HG02870 (cell line): ENCODE results near the gene TMEM125.

ENCODE experiments used
- ATAC-seq: cut with Tn5 transposase; IDR thresholded peaks from one replicate; pipeline ENCODE4 v1.9.1; 2021; ENCODE audit warnings: mild to moderate bottlenecking, moderate library complexity; ENCODE audit not compliant: unreplicated experiment

TMEM125 gene

DNA sequence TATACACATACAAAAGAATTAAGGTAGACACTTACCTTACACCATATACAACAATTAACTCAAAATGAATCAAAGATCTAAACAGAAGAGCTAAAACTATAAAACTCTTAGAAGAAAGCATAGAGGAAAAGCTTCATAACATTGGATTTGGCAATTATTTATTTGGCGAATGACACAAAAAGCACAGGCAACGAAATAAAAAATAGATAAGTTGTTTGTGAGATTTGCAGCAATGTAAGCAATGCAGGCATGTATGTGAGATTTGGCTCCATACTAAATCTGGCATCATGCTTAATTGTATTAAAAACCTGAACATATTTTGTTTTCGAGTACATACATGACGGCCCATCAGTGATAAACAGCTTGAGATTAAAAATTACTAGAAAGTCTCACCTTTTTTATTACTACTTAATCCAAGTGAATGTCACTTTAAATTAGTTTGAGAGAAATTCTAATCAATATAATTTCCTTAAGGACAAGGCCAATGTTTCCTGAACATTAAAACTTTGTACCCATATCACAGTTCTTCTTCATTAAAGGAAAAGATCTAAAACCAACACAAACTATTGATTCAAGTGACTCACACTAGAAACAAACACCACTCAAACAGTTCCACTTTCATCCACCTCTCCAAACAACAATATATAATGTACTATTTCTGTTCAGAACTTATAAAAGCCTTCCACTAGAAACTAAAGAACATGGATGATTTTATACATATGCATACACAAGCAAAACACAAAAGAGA is 23.1 kb upstream of the TMEM125 start:
- no peak for ATAC-seq

DNA sequence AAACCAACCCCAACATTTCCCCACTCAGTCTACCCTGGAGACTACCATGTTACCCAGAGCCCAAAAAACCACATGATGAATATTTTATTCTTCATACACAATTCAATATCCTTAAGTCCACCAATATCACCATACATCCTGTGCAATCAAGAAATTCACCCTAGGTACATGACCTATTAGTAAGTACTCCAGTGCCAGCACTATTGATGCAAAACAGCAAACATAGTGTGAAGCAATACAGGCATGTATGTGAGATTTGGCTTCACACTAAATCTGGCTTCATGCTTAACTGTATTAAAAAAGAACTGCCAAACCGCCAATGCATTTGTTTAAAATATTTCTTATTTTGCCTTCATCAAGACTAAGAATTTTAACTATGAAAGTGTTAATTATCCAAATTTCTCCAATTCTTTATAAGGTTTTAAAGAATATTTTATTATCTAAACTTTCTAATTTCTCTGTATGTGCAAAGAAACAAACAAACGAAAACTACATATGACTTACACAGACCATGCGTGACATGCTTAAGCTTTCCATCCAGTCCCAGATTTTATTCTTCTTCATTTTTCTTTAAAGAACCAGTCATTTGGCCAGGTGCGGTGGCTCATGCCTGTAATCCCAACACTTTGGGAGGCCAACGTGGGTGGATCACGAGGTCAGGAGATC is 22.4 kb upstream of the TMEM125 start:
- no peak for ATAC-seq

DNA sequence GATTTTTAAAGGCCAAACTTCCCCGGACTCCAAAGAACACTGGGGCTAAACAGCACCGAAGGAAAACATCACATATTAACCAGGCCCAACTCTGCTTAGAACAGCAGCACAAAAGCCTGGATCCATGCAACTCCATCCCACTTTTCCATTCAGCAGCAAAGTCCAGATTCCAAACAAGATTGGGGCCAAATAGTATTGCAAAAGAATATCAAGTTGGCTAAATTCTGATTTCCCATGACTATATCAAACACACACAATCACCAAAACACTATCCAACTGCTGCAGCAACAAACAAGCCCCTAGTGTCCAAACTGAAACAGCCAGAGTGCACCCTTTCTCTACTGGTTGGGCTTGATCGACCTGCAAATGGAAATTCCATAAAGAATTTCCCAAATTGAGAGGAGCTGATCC is 19.4 kb upstream of the TMEM125 start:
- no peak for ATAC-seq

DNA sequence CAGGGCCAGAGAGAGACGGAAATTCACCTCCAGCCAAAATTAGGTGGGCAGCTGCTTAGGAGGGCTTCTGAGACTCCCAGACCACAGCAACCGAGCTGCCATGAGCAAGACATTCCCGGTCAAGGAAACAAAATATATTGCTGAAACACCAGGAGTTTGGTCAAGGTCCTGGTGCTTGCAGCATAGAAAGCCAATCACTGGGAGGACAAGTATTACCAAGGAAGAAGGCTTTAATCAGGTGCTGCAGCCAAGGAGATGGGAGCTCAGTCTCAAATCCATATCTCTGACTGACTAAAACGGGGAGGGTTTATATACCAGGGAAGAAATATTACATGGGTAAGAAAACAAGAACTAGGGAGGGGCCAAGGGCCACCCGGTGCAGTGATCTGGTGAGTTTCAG is 18.8 kb upstream of the TMEM125 start:
- ATAC-seq: no peak

DNA sequence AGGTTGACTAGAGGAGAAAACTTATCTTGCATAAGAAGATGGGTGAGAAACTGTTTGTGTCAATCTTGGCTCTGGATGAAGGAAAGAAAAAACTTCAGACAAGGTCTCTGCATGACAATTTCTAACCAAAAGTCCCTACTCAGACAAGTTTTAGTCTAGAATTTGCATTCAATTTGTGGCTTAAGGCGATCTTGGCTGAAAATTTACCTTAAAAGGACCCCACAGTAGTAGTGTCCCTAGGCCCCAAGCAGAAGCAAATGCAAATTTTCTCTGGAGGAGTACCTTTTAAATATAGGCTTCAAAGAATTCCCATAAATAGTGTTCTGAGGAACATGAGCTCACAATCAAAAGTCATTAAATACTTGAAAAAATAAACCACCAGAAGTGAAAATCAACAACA is 17.6 kb upstream of the TMEM125 start:
- ATAC-seq: no peak

DNA sequence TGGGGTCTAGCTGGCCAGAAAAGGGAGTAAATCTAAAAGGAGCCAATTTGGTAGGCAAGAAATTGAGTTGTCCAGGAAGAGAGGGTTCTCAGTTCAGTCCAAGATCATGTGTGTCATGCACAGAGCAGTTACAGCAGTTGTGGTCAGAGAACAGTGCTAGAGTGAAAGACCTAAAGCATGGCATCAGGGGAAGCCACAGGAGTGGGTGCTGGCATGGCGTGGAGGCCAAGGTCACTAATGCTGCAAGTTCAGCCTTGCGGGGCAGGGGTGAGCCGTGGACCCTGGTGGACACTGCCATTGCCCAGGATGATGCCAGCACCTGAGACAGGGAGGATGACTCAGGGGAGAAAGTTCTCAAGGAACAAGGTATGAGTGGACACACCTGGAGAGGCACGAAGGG is 16.6 kb upstream of the TMEM125 start:
- no peak for ATAC-seq

DNA sequence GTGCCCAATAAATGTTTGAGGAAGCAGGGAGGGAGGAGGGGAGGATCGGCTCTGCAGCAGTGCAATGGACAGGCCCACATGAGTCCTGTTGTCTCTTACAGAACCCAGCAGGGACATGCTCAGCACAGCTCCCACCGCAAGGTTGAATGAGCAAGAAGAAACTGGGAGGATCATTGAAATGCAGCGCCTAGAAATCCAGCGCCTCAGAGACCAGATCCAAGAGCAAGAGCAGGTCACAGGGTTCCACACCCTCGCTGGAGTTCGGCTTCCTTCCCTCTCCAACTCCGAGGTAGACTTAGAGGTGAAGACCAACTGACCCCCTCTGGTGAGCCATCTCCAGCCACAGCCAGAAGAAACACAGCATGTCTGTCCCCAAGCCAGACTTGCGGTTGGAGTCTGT is 15.9 kb upstream of the TMEM125 start:
- ATAC-seq: no peak

DNA sequence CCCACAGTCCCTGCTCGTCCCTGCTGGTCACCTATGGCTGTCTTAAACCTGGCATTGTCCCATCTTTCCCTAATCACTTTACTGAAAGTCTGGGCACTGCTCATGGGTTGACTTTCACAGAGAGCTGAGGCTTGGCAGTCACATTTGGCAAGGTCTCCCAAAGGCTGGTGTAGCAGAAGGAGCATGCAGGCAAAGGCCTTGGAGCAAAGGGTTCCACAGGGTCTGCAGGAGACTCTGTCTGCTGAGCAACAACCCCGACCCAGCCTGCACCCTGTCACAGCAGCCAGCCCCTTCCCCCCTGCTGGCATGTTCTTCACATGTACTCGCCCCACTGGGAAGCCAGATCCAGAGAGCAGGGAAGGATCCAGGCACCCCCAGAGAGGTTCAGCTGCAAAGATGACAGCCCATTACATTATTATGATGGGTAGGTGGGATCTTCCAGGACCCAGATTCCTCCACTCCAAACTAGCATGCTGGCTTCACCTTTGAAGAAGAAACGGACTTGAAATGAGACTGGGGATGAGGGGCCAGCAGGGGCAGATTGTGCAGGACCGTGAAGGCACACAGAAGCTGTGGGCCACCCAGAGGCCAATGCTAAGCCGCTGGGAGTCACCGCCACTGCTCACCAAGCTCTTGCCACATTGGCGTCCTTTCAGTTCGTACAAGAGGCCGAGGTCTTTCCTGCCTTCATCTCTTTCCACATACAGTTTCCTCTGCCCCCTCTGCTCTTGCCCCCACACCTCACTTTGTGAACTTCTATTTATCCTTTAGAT is 14.2 kb upstream of the TMEM125 start:
- no peak for ATAC-seq

DNA sequence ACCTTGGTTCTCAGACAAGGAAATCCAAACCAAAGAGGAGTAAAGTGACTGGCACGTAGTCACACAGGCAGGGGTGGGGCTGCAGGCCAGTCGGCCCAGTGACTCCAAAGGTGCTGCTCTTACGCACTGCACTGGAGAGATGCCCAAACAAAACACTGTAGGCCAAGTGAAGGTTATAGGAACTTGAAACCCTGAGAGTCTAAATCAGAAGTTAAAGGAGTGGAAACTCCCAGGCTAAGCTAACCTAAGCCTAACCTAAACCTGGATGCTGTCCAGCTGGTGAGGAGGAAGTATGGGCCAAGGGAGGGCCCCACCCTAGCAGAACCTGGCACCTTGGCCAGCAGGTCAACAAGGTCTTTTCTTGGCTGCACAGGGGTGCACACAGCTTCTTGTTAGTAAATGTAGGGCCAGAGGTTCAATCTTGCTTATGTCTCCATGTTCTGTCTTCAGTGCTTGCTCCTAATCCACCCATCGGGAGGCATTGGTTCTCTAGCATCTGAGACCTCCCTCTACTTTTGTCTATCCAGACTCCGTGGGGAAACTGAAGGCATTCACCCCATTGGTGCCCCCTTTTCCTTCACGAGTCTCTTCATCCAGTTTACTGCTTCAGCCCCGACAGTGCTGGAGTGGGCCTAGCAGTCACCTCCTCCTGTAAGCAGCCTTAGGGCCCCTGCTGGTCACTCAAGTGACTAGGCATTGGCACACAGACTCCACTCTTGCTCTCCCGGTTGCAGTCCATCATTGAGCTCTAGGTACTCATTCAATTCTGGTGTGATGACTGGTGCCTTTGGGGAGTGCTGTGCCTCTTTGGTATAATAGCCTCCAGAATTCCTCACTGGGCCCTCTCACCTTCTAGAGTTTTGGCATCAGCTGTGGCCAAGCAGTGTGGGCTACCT is 12.9 kb upstream of the TMEM125 start:
- ATAC-seq: no peak

DNA sequence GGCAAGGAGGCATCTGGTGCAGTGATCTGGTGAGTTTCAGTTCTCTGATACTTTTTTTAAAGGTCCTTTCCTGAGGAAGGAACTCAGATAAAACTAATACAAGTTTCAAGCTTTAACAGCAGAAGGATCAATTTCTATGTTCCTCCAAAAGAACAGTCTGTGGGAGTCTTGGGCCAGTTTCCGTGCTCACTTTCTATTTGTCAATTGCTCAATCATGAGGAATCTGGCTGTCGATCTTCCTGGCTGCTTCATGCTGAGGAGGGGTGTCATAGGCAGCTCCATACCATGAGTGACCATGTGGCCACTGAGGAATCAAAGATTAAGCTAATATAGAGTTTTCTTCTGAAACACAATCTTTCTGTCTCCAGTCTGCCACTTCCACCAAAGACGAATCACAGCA is 11.4 kb upstream of the TMEM125 start:
- ATAC-seq: no peak

DNA sequence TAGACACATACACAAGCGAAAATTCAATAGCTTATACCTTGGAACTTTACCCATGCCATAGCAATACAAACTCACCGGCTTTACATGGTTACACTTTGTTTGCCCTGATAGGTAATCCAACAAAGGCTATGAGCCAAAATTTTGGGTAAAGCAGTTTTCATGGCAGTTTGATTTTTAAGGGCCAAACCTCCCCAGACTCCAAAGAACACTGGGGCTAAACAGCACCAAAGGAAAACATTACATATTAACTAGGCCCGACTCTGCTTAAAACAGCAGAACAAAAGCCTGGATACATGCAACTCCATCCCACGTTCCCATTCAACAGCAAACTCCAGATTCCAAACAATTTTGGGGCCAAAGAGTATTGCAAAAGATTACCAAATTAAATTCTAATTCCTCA is 4.4 kb upstream of the TMEM125 start:
- no peak for ATAC-seq

DNA sequence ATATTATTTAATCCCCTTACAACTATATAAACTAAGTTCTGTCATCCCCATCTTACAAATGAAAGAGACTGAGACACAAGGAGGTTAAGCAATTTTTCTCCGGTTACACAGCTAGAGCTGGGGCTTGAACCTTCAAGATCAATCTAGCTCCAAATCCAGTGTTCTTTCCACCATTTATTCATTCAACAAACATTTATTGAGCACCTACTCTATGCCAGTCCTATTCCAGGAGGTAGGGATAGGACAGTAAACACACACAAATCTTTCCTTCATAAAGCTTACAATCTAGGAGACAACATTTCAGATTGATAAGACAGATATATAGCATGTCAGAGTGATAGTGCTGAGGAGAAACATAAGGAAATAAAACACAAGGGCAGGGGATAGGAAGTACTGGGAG is 2.9 kb upstream of the TMEM125 start:
- no peak for ATAC-seq

DNA sequence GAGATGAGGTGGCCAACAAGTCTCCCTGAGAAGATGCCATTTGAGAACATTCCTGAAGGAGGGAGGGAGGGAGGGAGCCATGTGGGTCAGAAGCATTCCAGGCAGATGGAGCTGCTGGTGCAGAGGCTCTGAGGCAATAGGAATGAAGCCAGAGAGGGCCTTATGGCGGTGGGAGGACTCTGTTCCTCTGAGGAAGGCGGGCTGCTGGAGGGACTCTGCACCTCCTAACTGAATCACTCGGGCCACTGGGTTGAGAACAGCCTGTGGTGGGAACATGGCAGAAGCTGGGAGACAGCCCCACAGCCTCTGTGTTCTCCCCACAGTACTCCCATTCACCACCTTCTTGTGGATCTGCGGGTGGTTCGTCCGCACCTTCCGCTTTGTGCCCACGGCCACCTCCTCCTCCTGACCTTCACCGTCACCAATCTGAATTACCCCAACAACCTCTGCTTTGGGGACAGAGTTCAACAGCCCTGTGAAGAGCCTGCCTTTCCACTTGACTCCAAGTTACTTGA is 2.4 kb upstream of the TMEM125 start:
- no peak for ATAC-seq

DNA sequence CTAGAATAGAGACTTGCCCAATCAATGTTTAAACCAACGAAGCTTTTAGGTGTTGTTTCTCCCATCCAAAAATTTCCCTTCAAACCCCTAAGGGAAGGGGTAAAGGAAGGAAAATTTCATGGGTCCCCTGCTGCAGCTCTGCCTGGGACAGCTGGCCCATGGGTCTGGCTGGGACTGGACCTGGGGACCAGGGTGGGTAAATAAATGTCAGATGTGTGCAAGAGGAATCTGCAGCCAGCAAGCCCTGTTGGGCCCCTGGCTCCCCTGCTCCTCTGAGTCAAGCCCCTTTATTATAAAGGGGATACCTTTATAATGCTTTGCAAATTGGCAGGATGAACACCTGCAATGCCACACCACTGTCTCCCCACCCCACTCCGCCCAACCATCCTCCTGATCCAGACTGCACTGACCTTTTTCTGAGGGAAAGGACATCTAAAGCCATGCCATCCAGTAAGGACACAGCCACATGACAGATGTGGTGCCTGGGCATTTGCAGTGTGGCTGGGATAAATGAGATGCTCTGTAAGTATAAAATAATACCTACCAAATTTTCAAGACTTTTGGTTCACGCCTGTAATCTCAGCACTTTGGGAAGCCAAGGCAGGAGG is 1.9 kb upstream of the TMEM125 start:
- ATAC-seq: no peak

DNA sequence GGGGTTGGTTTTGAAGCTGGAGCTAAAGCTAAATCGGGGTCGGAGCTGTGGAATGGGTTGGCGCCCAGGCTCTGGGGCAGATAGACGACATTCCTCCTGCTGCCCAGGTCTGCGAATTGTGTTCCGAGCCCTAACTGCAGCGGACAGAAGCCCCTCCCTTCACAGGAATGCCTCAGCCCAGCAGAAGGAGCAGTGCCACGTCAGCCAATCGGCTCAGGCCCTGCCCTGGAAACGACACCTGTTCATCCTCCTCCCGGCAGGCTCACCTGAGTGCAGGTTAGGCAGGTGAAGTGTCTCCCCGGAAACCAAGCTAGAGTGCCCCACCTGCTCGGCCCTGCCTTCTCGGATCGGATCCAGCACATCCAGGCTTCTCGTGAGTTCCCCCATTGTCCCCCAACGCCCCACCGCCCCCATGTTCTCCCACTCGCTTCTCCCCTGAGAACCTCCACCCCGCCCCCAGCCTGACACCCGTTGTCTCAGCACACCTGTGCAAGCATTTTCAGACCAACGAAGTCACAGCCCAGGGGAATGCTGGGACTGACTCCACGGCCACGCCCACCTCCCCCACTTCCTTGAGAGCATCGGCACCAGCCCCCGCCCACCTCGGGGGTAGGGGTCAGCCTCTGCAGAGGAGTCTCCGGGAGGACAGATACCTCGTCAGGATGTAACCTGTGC is 775 bp downstream of the TMEM125 start:
- no peak for ATAC-seq

DNA sequence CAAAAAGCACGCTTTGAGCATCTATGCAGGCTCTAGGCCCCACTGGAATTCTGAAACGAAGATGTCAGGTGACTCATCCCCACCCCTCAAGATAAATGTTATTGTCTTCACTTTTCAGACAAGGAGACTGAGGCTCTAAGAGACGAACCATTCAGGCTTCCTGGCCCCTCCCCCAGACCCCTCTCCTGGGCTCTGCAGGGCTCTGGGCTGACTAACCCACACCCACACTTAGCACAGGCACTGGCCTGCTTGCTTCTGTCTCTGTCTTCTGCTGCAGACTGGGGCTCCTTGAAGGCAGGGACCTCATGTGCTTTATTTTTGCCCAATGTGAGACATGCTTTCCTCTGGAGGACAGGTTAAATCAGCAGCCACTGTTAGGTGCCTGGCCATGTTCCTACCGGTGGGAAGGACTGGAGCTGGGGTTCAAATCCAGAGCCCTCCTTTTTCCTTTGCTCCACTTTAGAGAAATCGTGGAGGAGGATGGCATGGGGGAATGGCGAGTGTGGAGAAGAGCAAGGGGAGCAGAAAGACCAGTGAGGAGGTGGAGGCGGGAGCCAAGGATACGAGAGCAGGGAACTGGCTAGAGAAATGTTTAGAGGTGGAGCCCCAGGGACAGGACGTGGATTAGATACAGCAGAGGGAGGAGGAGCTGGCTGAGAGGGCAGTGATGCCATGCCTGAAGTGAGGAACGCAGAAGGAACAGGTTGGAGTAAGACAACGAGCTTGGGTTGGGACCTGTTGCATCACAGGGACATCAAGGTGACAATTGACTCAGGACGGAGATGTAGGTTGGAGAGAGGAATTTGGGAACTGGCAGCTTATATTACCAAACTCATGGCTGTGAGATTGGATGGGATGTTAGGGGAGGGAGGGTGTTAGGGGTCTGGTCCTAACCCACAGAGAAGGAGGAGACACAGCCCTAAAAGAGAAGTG is 1.7 kb downstream of the TMEM125 start:
- no peak for ATAC-seq

DNA sequence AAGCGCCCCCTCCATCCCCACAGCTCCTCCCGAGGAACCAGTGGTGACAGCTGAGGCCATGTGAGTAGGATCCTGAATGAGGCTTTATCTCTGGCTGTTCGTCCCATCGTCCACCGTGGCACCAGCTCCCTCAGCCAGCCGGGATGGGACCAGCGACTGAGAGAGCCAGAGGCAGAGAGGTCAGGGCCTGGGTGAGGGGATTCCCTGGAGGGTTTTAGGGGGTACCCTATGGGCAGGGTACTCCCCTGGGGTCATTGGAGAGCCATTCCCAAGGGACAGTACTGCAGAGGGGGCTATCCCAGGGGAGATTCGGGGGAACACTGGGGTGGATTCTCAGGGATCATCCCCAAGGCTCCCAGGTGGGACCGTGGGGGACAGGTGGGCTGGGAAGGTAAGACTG is 2.4 kb downstream of the TMEM125 start:
- ATAC-seq: no peak
